Fibroblast of lung (primary cell): ENCODE data around the gene RCBTB1.

Source experiments
- CTCF ChIP-seq, 2 donors: IDR thresholded peaks in 1 of 2; conservative IDR thresholded peaks in 1 of 2; 1 replicate in 1 of 2; 2 replicates in 1 of 2; pipeline ENCODE4 v1.5.1; 2011 to 2012; ENCODE audit warnings: low read length in 2 of 2, control low read depth in 1 of 2, inconsistent platforms in 1 of 2, low read depth in 1 of 2, mild to moderate bottlenecking in 1 of 2
- EZH2 ChIP-seq: IDR thresholded peaks from 2 replicates; pipeline ENCODE4 v1.5.1; 2012; ENCODE audit warnings: low read length, control low read depth, mild to moderate bottlenecking; ENCODE audit errors: missing control alignments

- peak; percentile 28 to 49 for TF ChIP-seq CTCF (conservative IDR thresholded peaks at IDR 0.05 in 1 of 2, IDR thresholded peaks at IDR 0.05 in 1 of 2; ENCODE audit: low read depth in 1 of 2, low read length in 2 of 2)
- no peak for TF ChIP-seq EZH2
These were observed 24.9 kb downstream of the RCBTB1 start for GRCh38 chr13:49560270-49561061.
